ENCODE measurements around the gene CBLN1. TPM values are rescaled to one million over a fixed set of nuclear protein-coding genes. Genes with fewer than 3 reads are reported as not detected.

The CBLN1 gene
- total RNA-seq, 1 donor from 2014 or later: 0.77 TPM

- DNase-seq: no peak
- no peaks in the 10 kb centered on the region for H3K9me3 ChIP-seq (replicated peaks)
- peaks cover 27% of the 10 kb centered on the region for H3K4me1 ChIP-seq
- no peak overlapping the region for H3K27ac ChIP-seq (replicated peaks)
- intact Hi-C loops (cut with micrococcal nuclease): no loop called here
- H3K27me3 ChIP-seq (ENCODE audit: low read depth): peaks cover 99% of the 10 kb centered on the region
- H3K4me3 ChIP-seq: no peak overlapping the region
- no peaks in the 10 kb centered on the region for H3K36me3 ChIP-seq
- no peak for TF ChIP-seq CTCF (IDR thresholded peaks at IDR 0.05; ENCODE audit: borderline replicate concordance)
Observed at GRCh38 chr16:49274591-49274990, 7.0 kb downstream of the CBLN1 start.

GRCh38 chr16:49273771-49274170, 7.9 kb downstream of the CBLN1 start:
- TF ChIP-seq CTCF (IDR thresholded peaks at IDR 0.05; ENCODE audit: borderline replicate concordance): no peak
- intact Hi-C loops (cut with micrococcal nuclease): no loop called here

GRCh38 chr16:49271363-49271762, 10.3 kb downstream of the CBLN1 start:
- Histone ChIP-seq H3K36me3 (no peaks in the 10 kb centered on the region), H3K4me3 (no peak overlapping the region), H3K27ac (replicated peaks) (no peak overlapping the region), H3K27me3 (ENCODE audit: low read depth) (peaks cover 91% of the 10 kb centered on the region), H3K4me1 (peaks cover 4% of the 10 kb centered on the region), H3K9me3 (replicated peaks) (no peaks in the 10 kb centered on the region)
- no peak for DNase-seq
- no peak for TF ChIP-seq CTCF (IDR thresholded peaks at IDR 0.05; ENCODE audit: borderline replicate concordance)
- intact Hi-C loops (cut with micrococcal nuclease): no loop called here

More at GRCh38 chr16:49273771-49274170, 7.9 kb downstream of the CBLN1 start:
- H3K36me3 ChIP-seq: no peaks in the 10 kb centered on the region
- H3K4me1 ChIP-seq: peaks cover 21% of the 10 kb centered on the region
- no peak overlapping the region for H3K4me3 ChIP-seq
- no peak for DNase-seq
- peaks cover 99% of the 10 kb centered on the region for H3K27me3 ChIP-seq (ENCODE audit: low read depth)
- H3K9me3 ChIP-seq (replicated peaks): no peaks in the 10 kb centered on the region
- H3K27ac ChIP-seq (replicated peaks): no peak overlapping the region

- no peaks in the 10 kb centered on the region for H3K9me3 ChIP-seq (replicated peaks)
- H3K27me3 ChIP-seq (ENCODE audit: low read depth): peaks cover 91% of the 10 kb centered on the region
- no peaks in the 10 kb centered on the region for H3K4me1 ChIP-seq
- no peak for TF ChIP-seq CTCF (IDR thresholded peaks at IDR 0.05; ENCODE audit: borderline replicate concordance)
- intact Hi-C loops (cut with micrococcal nuclease): no loop called here
- DNase-seq: no peak
- H3K36me3 ChIP-seq: no peaks in the 10 kb centered on the region
- no peak overlapping the region for H3K27ac ChIP-seq (replicated peaks)
- no peak overlapping the region for H3K4me3 ChIP-seq
Observed at GRCh38 chr16:49269201-49269600, 12.4 kb downstream of the CBLN1 start.

- Histone ChIP-seq H3K4me1 (no peaks in the 10 kb centered on the region), H3K27me3 (ENCODE audit: low read depth) (peaks cover 91% of the 10 kb centered on the region), H3K9me3 (replicated peaks) (no peaks in the 10 kb centered on the region), H3K27ac (replicated peaks) (no peak overlapping the region), H3K4me3 (no peak overlapping the region), H3K36me3 (no peaks in the 10 kb centered on the region)
- intact Hi-C loops (cut with micrococcal nuclease): no loop called here
- no peak for TF ChIP-seq CTCF (IDR thresholded peaks at IDR 0.05; ENCODE audit: borderline replicate concordance)
- DNase-seq: no peak
Observed at GRCh38 chr16:49268667-49269066, 13.0 kb downstream of the CBLN1 start.

- DNase-seq: no peak
- no peak overlapping the region for H3K27ac ChIP-seq (replicated peaks)
- peaks cover 60% of the 10 kb centered on the region for H3K27me3 ChIP-seq (ENCODE audit: low read depth)
- no peak overlapping the region for H3K4me3 ChIP-seq
- no peaks in the 10 kb centered on the region for H3K9me3 ChIP-seq (replicated peaks)
- intact Hi-C loops (cut with micrococcal nuclease): no loop called here
- no peaks in the 10 kb centered on the region for H3K36me3 ChIP-seq
- TF ChIP-seq CTCF (IDR thresholded peaks at IDR 0.05; ENCODE audit: borderline replicate concordance): no peak
- H3K4me1 ChIP-seq: no peaks in the 10 kb centered on the region
Observed at GRCh38 chr16:49262501-49262900, 19.1 kb downstream of the CBLN1 start.

Data from left ventricle myocardium inferior (tissue), 1 donor.